ENCODE data around the gene FBXO10.
"Not testable (repeated sequence)": the region's sequence is repeated elsewhere in the genome, so short reads cannot be mapped to it uniquely, and the experiment has no call there.

The FBXO10 gene

GRCh38 chr9:37522971-37523370, 53.2 kb downstream of the FBXO10 start:
- TF ChIP-seq CTCF (IDR thresholded peaks at IDR 0.05; ENCODE audit: extremely low read depth, insufficient read depth, missing control alignments), result no peak
- in situ Hi-C loops (cut with MboI; ENCODE audit: low pct_unique_long_range_greater_than_20kb, low sequenced_read_pairs, unreplicated experiment), result no loop called here
- no peak for DNase-seq (ENCODE audit: low spot score)

DNA sequence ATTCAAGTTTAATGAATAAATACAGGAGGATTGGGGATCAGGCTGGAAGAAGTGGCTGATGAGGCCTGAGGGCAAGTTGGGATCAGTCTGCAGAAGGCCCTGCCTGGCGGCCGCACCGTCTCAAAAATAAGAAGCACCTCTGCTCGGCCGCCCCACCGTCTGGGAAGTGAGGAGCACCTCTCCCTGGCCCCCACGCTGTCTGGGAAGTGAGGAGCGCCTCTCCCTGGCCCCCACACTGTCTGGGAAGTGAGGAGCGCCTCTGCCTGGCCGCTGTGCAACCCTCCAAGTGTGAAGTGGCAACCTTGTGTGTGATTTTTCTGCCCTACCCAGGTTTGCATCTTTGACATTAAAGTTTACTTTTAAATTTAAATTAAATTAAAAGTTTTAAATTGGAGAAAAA, 55.1 kb downstream of the FBXO10 start:
- DNase-seq (ENCODE audit: low spot score), result no peak
- in situ Hi-C loops (cut with MboI; ENCODE audit: low pct_unique_long_range_greater_than_20kb, low sequenced_read_pairs, unreplicated experiment), result no loop called here
- no peak for TF ChIP-seq CTCF (IDR thresholded peaks at IDR 0.05; ENCODE audit: extremely low read depth, insufficient read depth, missing control alignments)

DNA sequence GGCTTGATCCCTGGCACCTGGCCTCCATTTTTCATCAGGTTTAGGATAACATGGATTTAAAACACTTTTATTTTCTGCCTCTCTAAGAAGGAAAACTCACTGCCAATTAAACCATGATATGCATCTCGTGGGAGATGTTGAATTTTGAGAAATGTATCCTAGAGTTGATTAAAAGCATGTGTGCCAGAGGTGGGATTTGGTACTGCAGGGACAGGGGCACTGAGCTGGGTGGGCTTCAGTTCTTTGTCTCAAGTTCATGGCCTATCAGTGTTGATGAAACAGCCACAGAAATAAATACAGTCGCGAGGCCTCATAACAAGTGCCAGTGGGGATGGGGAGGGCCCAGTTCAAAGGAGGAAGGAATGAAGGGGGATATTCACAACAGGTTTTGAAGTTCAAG, 55.5 kb downstream of the FBXO10 start:
- no peak for DNase-seq (ENCODE audit: low spot score)
- no peak for TF ChIP-seq CTCF (IDR thresholded peaks at IDR 0.05; ENCODE audit: extremely low read depth, insufficient read depth, missing control alignments)
- in situ Hi-C loops (cut with MboI; ENCODE audit: low pct_unique_long_range_greater_than_20kb, low sequenced_read_pairs, unreplicated experiment), result no loop called here

DNA sequence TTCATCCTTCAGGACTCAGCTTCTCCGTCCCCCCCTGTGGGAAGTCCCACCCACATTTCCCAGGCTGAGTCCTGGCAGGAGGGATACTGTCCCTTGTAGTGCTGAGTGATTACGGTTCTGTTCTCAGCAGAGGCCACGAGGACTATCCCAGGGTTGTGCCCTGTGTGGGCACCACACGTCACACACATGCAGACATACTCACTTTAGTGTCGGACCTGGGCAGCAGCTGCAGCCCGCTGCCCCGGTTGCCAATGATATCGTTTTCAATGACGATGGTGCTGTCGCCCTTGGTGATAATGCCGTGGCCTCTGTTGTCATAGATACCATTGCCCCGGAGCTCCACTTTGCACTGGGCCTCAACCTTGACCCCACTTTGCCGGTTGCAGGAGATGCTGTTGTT, 58.3 kb downstream of the FBXO10 start:
- no peak for DNase-seq (ENCODE audit: low spot score)
- TF ChIP-seq CTCF (IDR thresholded peaks at IDR 0.05; ENCODE audit: extremely low read depth, insufficient read depth, missing control alignments), result no peak
- in situ Hi-C loops (cut with MboI; ENCODE audit: low pct_unique_long_range_greater_than_20kb, low sequenced_read_pairs, unreplicated experiment), result no loop called here

- in situ Hi-C loops (cut with MboI; ENCODE audit: low pct_unique_long_range_greater_than_20kb, low sequenced_read_pairs, unreplicated experiment), result no loop called here
- no peak for TF ChIP-seq CTCF (IDR thresholded peaks at IDR 0.05; ENCODE audit: extremely low read depth, insufficient read depth, missing control alignments)
- DNase-seq (ENCODE audit: low spot score), result no peak
These were observed 60.4 kb downstream of the FBXO10 start for GRCh38 chr9:37515620-37516258.

DNA sequence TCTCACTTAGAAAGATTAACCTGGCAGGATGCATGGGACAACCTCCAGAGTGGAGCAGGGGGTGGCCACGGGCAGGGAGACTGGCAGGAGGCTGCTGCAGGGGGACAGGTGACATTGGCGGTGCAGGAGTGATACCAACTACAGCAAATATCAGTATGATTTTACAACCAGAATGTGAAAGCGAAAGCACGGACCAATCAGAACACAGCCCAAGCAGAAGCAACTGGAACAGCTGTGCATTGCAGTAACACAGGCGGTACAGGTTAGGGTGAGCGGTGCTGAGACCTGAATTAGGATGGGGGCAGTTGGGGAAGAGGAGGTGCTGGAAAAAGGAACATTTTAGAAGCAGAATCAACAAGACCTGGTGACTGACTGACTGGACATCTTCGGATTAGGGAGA, 61.2 kb downstream of the FBXO10 start:
- in situ Hi-C loops (cut with MboI; ENCODE audit: low pct_unique_long_range_greater_than_20kb, low sequenced_read_pairs, unreplicated experiment), result no loop called here
- no peak for TF ChIP-seq CTCF (IDR thresholded peaks at IDR 0.05; ENCODE audit: extremely low read depth, insufficient read depth, missing control alignments)

GRCh38 chr9:37514415-37514814, 61.8 kb downstream of the FBXO10 start:
- in situ Hi-C loops (cut with MboI; ENCODE audit: low pct_unique_long_range_greater_than_20kb, low sequenced_read_pairs, unreplicated experiment); DNase-seq (ENCODE audit: low spot score): not testable (repeated sequence)

More for the DNA sequence above, 61.2 kb downstream of the FBXO10 start:
- no peak for DNase-seq (ENCODE audit: low spot score)
